ENCODE measurements around the gene TBC1D17.

The TBC1D17 gene

DNA sequence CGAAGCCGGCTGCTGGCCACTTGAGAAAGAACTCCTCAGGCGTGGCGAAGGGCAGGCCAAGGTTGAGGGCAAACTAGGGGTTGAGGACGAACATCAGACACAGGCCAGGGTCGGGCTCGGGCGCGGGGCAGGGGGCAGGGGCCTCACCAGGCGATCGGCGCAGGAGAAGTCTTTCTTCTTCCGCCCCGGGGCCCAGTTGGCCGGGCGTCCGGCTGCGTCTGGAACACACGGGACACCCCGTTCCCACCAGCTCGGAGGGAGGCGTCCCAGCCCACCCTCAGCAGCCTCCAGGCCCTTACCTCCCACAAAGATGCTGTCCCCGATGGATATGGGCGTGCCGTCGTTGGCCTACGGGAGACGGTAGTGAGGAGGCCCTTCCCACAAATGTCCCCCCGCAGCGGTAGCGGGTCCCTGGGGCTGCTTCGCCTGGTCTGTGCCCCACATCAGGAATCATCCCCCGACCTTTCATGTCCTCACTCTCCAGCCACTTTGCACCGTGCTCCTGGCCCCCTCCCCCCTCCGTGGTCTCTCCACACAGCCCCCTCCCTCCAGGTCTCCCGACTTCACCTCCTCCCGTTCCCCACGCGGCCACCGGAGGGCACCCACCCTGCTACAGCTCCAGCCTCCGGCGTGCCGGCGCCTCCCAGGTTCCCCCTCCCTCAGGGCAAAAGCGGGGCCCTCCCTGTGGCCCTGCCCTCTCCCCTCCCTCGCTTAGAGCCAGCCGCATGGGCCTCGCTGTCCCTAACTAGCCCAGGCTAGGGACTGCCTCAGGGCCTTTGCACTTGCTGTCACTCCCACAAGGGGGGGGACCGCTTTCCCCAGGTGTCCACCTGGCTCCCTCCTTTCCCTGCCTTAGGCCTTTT is 14.9 kb upstream of the TBC1D17 start:
- peak; percentile 18 for DNase-seq

DNA sequence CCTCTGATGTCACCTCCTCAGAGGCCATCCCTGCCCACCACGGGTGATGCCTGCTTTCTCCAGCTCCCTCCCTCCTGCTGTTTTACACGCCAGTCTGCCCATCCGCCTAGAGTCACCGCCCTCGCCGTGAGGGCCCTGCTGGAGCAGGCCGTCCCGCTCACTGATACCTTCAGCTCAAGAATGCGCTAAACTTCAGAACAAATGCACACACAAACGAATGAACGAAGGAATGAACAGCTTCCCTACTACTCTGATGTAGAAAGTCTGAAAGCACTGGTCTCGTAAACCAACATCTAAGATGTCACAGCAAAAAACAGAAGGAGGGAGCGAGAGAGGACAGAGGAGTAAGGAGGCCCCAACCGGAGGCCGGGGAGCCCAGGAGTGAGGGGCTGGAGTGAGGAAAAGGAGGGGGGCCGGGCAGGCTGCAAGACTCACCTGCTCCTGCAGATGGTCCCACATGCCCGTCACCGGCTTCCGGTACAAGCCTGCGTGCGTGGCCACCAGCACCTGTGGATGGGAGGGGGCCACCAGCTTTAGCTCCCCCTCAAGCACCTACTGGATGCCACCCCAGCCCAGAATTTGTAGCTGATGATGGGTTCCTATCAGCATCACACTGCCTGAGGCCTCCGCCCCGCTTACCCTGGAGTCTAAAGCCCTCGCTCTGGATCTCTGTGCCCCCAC is 14.1 kb upstream of the TBC1D17 start:
- DNase-seq: no peak

DNA sequence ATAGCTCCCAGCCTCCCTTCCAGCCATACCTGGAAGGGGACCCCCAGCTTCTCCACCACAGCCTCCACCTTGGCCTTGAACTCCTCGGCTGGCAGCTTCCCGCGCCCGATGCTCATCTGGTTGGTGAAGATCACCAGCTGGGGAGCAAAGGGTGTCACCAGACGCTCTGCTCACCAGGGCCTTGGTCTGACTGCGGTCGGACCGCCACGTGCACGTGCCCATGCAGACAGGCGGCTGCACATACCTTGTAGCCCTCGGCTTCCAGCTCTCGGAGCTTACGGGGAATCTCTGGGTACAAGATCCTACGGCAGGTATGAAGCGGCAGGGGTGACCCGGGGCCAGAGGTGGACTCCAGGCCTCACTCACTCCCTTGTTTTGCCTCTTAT is 13.6 kb upstream of the TBC1D17 start:
- no peak for DNase-seq

DNA sequence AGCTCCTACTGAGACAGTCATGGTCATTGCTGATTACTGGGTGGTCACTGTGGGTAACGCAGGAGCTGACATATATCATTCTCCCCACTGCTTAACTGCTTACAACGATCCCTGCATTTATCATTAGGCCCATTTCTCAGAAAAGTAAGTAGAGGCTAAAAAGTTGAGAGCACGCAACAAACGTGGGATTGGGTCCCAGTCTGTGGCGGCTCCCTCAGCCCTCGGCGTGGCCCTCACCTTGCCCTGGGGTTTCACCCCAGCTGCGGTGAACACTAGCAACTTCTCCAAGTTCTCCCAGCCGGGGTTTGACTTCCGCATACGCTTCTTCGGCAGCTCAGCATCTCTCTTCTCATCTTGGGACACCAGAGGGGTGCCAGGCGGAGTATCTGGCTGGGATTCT is 12.6 kb upstream of the TBC1D17 start:
- DNase-seq: no peak

DNA sequence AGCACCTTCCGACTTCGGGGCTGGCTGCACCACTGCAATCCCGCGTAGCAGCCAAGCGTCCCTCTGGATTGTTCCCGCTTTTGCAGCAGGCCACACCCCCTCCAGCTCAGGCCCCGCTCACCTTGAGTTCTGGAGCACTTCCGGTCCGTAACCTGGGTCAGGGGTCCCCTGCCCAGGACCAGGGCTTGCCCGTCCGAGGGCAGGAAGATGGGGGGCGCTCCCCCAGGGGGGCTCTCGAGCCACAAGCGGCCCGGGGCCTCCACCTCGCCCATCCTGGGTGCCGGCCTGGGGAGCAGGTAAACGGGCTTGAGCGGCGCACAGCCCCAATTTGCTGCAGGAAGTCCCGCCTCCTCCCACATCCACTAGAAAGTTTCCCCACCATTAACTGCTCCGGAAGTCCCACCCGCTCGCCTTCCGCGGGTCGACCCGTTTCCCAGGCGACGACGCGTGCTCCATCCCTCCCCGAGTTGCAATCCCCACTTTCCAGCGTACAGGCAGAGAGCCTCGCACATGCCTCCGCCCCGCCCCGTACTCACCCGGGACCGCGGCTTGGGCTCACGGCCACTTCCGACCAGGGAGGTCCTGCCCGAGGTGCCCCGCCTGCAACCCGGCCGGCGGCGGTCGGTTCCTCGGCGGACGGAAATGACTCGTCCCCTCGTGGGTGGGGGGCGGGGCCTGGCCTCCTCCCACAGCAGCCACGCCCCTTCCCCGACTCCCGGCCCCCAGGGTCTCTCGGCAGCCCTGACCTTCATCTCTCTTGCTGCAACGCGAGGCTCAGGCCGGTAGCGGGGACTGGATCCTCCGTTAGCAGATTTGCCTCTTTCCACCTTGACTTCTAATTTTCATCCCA is 10.3 kb upstream of the TBC1D17 start, which contains the start of gene PNKP:
PNKP (minus strand) TSS at position 644 of the 850 bp plus-strand sequence; CDS start at position 272, 372 bp downstream.
- peak; percentile 92 for DNase-seq

DNA sequence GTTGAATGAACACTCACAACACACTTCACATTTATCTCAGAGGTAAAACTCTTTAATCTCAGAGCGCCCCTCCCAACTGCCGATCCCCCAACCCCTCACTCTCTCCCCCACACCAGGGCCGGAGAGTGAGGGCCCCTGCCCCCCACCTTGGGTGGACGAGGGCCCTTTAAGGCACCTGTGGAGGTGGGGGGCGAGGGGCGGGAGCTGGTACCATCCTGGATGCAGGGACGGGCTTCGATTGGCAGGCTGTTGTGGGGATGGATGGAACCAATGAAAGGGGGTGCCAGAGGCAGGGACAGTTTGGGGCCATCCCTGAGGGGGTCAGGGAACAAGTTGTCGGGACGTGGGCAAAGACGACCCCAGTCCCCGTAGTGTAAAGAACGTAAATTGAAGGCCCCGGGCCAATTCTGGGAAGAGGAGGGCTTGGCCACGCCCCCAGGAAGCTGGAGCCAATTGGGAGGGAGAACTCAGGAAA is 8.5 kb upstream of the TBC1D17 start:
- DNase-seq: no peak

DNA sequence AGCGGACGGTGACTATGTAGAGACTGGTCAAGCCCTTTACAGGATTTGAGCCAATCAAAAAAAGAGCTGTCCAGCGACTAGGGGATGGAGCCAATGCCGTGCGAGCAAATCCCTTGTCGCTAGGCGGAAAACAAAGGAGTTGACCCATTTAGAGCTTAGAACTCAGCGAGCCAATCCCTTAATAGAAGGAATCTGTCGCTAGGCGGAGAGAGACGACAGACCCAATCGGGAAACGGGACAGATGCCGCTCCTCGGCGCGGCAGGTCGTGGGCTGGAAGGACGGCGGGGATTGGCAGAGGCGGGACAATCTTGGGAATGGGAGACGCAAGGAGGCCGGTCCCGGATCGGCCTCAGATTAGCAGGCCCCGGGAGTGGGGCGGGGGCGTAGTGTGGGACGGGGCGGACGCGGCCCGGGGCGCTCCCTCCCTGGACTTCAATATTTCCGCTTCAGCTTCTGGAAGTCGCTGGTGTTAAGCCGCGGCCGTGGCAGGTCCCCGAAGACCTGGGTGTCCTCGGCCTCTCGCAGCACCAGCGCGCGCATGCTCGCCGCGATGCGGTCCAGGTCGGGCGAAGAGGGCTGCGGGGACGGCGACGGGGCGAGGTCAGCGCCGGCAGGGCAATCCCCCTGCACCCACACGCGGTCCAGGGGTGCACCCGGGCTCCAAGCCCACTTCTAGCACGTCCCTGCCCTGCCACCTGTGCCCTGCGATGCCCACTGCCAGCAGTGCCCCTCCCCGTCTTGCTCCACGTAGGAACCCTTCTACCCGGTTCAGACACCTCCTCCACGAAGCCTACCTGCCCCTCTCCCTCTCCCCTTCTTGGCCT is 7.8 kb upstream of the TBC1D17 start:
- DNase-seq: peak; percentile 99

DNA sequence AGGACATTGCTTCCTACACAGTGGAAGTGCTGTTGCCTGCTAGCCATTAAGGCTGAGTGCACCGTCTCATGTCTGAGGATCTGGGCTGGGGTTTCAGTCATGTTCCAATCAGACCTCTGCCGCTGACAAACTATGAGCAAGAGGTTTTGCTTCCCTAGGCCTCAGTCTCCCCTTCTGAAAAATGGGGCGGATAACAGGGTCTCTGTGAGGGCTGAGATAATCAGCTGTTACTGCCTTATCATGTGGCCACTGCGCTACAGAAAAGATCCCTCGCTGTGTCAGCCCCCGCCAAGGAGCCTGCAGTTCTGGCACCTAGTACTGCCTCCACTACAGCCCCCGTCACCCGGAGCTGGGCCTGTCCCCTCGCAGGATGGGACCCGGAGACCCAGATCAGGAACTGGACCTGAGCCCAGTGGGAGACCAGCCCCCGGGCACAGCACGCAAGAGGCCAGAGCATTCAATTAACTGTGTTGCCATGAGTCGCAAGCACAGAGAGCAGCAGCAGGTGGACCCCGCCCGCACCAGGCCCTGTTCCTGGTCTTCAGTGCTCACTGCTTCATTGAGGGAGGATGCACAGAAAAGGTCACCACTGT is 7.1 kb upstream of the TBC1D17 start:
- no peak for DNase-seq

DNA sequence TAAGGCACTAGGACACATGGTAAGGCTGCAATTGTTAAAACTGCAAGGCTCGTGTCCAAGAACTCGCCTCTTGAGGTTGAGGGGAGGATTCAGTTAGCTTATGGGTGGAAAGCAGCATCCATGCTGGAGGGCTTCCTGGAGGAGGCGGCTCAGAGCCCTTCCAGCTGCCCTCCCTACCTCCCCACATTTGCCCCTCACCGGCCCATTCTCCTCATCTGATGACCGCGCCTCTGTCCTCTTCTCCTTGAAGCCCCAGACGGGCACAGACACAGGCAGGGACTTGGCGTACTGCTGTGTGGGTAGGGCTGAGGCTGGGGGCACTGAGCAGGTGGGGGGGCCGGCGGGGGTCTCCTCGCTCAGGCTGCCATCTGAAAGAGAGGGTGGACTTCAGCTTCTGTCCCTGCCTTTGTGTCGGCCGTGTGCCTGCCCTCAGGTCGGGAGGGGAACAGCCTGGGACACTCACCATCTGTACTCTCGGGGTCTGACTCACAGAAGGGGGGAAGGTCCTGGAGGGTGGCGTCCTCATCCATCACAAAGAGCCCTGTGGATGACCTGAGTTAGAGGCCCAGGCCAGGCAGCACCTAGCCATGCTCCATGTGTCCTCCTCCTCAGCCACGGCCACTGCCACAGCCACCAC is 6.0 kb upstream of the TBC1D17 start:
- no peak for DNase-seq

DNA sequence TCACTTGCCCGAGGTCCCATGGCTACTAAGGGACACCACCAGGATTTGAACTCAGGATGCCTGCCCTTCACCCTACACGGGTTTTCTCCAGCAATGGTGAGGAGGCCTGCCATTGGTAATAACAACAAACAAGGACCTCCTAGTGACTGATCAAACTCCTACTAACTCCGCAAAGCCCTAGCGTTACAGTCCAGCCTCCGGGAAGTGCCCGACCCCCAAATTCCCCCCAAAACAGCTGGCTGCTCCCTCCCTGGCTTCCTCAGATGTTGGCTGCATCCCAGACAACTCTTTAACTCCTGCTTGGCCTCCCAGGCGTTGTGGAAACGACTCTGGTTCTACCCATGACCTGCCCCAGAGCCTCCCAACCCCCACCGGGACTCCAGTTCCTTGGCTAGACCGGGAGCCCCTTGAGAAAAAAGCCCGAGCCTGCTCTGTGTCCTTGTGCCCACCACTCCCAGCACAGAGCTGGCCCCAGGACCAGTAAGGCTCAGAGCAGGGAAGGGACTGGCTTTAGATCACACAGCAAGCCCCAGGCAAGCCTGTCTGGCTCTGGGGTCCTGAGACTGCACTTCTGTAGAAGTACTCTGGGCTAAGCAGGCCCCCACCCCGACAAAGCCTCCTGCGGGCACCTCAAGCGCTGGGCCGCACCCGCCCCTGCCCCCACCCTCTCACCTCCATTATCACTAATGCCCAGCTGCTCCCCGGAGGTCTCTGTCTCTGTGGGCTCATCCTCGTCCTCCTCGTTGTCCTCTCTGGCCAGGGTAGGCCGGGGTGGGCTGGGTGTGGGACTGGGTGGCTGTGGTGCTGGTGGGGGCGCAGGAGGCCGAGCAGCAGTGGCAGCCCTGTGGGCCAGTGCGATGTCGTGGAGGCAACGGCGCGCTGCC is 5.0 kb upstream of the TBC1D17 start:
- no peak for DNase-seq

DNA sequence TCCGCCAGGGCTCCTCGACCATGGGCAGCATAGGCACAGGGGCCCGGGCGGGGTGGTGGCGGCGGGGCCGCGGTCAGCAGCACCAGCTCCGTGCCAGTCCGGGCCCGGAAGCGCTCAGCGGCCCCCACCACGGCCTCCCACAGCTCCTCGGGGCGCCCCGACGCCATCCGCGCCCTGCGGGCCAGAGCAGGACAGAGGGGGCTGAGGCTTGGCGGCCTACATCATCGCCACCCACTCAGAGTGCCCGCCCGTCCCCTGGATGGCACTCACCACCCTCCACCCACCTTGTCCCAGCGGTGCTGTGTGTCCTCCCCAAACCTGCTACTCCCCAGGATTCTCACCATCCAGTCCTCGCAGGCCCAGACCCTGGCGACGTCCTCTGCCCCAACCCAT is 4.4 kb upstream of the TBC1D17 start:
- no peak for DNase-seq

DNA sequence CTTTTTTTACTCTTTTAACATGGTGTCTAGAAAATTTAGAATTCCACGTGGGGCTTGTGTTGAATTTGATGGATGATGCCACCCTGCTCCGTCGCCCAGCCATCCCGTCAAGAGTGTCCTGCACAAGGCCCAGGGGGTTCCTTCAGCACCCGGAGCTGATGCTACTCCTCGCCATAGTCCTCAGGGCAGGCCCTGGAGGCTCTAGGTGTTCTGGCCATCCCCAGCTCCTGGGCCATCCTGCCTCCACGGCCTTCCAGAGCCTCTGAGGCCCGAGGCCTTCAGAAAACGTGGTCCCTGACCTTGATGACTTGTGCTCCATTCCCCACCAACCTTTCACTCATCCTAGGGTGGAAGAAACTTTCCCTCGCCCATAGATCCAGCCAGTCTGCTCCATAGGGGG is 3.7 kb upstream of the TBC1D17 start:
- no peak for DNase-seq

DNA sequence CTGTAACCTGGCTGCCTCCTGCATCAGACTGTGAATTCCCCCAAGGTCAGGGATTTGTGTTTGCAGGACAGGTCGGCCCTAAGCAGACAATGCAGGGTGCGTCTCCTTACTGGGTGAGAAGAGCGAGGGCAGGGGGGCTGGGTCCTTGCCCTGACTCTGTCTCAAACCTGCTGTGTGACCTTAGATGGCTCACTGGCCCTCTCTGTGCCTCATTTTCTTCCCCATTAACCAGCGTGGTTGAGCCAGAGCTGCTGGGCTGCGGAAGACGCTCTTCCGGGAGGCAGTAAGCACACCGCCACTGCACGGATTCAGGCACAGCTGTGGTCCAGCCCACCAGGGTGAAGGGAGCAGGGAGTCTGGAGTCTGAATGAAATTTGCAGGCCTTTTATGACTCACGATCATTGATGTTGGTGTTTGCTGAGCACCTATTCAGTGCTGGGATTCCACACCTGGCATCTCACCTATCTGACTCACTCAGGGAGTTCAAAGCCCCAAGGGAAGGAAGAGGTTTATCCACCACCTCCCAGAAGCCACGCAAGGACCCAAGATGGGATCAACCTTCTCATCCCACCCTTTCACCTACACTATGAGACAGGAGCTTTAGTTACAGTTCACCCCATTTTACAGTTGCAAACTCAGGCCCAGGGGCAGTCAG is 2.9 kb upstream of the TBC1D17 start:
- no peak for DNase-seq

DNA sequence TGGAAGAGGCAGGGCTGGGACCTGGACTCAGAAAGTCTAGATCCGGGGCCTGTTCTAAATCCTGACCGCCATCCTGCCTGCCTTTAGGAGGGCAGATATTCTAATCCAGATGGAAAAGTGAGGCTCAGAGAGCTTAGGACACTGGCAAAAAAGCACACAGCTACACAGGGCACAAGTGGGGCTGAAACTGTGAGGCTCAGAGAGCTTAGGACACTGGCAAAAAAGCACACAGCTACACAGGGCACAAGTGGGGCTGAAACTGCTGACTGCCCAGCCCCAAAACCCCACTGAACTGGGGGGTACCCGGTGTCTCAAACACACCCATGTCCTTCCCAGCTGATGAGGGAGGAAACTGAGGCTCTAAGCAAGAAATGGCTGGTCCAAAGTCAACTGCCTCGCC is 2.3 kb upstream of the TBC1D17 start:
- no peak for DNase-seq

DNA sequence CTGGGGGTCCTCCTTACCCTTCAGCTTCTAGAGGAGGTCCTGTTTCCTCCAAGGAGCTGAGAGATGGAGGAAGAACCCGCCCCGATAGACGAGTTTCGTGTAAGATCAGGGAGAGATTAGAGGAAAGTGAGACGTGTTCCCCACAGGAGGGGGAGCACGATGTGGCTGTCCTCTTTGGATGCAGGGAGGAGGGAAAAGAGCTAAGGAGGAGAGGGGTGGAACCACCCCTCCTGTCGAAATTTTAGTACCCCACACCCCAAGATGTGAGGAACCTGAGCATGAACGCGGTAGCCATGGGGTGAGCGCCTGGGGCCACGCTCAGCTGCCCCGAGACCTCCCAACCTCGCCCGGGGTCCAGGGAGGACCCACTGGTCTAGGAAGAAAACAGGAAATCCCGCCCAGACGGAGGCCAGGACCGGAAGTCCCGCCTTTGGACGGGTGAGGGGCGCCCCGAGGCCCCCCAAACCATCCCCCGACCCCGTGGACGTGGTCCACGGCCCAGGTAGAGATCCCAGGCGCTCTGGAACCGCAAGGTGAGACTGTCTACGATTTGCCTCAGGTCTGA is 1.6 kb upstream of the TBC1D17 start:
- peak; percentile 37 for DNase-seq

DNA sequence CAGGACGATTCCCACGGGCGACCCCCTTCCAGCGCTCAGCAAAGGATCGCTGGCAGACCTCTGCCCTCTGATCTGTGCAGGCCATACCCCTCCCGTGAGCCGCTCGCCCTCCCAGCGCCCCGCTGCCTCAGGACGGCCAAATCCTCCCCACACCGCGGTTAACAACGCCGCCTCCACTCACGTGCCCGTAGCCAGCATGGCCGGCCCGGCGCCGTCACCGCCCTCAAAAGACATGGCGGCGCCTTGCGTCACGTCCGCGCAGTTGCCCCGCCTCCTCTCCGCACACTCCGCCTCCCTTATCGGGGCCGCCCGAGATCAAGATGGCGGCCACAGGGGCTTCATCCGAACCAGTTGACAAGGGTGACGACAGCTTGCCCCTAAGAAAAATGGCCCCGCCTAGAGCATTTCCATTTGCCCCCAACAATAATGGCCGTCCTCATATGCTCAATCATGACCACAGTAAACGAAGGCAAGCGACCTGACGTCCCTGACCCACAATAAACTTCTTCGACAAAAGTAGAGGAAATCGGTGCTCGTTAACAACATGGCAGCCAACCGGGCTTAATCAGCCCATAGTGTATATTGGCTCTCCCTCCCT is 981 bp upstream of the TBC1D17 start:
- peak; percentile 97 for DNase-seq

DNA sequence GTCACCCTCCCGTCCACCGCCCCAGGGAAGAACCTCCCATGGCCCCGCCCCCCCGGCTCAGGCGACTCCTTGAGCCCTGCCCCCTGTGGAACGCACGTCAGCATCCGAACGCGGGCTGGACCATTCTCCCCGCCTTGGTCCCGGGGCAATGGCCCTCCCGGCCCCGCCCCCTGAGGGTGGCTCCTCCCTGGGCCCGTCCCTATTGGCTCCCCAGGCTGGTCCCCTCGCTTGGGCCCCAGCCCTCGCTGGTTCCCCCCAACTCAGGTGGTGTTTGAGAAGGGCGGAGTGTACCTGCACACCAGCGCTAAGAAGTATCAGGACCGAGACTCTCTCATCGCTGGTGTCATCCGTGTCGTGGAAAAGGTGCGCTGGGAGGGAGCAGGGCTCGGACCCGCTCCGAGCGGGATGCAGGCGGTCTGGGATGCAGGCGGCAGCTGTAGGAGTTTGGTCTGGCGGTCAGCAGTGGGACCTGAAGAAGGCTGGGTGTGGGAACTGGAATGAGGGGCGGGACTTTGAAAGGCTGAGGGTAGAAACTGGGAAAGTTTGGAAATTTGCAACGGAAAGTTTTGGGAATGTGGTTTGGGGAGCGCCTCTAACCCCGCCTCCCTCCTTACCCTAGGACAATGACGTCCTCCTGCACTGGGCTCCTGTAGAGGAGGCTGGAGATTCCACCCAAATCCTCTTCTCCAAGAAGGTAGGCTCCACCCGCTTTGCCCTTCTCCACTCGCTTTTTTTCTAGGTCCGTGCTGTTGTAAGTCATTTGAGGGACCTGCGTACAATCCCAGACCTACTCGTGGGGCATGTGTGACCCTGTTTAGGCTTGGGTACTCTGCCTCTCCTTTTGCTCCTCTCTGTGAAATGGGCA is 609 bp downstream of the TBC1D17 start:
- DNase-seq: peak; percentile 91

DNA sequence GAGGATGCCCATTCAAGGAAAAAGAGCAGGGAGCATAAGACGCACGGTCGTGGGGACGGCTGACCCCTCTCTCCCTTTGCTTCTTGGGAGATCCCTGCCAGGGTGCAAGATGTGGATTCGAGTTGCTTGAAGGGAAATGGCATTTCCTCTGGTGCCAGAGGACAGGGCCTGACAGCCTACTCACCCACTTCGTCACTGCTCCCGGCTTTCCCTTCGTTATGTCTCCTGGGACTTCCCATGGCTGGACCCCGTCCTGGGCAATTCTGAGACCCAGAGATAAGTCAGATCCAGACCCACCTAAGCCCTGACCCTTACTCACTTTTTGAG is 1.2 kb downstream of the TBC1D17 start:
- no peak for DNase-seq
